ENCODE data around the gene PELI3. TPM values are rescaled to one million over a fixed set of nuclear protein-coding genes. Genes with fewer than 3 reads are reported as not detected.
A peak's percentile ranks its signal among the peaks of the same experiment; 100 is the strongest.
"Not testable (repeated sequence)": the region's sequence is repeated elsewhere in the genome, so short reads cannot be mapped to it uniquely, and the experiment has no call there.

The PELI3 gene, protein sequence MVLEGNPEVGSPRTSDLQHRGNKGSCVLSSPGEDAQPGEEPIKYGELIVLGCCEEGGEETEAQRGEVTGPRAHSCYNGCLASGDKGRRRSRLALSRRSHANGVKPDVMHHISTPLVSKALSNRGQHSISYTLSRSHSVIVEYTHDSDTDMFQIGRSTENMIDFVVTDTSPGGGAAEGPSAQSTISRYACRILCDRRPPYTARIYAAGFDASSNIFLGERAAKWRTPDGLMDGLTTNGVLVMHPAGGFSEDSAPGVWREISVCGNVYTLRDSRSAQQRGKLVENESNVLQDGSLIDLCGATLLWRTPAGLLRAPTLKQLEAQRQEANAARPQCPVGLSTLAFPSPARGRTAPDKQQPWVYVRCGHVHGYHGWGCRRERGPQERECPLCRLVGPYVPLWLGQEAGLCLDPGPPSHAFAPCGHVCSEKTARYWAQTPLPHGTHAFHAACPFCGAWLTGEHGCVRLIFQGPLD
- total RNA-seq = 10 to 100 TPM in 1 of 2 donors, 1 to 10 TPM in 1; 8.1 to 17.5 TPM

DNA sequence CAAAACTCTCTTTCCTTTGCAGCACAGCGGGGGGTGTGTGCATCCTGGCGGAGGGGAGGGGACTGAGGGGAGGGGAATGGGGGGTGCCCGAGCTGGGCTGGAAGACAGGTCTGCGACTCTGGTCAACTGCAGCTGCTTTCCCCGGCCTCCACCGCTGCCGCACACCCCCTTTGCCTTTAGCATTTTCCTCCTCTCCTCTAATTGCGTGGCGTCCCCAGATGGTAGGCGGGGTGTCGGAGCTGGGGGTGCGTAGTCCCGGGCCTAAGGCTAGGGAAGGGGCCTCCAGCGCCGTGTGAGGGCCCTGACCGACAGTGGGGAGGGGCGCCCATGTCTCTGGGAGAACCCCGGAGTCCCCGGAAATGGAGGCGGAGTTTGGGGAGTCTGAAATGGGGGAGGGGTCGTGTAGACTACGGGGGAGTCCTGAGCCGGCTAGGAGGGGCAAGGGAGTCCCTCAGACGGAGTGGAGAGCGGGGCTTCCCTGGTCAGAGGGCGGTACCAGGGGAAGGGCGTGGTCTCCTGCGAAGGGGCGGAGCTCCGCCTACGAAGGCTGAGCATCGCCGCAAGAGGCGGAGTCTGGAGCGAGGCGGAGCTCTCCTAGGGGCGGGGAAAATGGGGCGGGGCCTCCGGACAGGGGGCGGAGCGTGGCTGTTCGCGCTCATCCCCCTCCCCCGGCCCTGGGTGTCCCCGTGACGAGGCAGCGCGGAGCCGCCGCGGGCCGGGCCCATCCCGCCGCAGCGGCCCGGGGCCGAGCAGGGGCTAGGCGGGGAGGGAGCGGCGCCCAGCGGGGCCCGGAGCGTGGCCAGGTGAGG, at the start of gene PELI3:
TSS of gene PELI3 (plus strand) at position 681 of the 809 bp plus-strand sequence. CDS start 1,224 bp downstream, outside the sequence.
- ATAC-seq (replicated peaks) = peak; percentile 90
- peak within 1 kb of the TSS; percentile 86 for H3K4me3 Mint-ChIP-seq
- H3K9me3 Mint-ChIP-seq = no peaks in the 10 kb centered on the region
- H3K36me3 Mint-ChIP-seq (ENCODE audit: low read depth) = peaks cover 15% of the 10 kb centered on the region
- H3K4me1 Mint-ChIP-seq = peaks cover 10% of the 10 kb centered on the region
- no peaks in the 10 kb centered on the region for H3K27me3 Mint-ChIP-seq
- peak within 1 kb of the TSS; percentile 82 for H3K27ac Mint-ChIP-seq

DNA sequence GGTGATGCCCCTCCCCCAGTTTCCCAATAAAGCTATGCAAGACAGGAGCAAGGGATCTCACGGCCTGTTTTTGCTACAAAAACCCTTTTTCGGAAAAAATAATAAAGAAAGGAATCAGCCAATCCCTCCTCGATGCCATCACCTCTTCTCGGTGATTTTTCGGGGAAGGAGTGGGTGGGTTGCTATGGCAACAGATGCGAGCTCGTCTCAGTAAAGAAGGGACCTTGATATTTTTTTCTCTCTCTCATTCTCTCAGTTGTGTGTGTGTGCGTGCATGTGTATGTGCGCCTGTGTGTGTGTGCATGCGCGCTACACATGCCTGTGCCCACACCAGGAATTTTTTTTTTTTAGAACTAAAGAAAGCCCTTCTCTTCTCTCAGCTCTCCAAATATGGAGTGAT, 49.7 kb upstream of the PELI3 start:
- peaks cover 27% of the 10 kb centered on the region for H3K4me1 Mint-ChIP-seq
- peak overlapping the region; percentile 41 for H3K27ac Mint-ChIP-seq
- peak; percentile 9 for ATAC-seq (replicated peaks)
- no peaks in the 10 kb centered on the region for H3K36me3 Mint-ChIP-seq (ENCODE audit: low read depth)
- peaks cover 45% of the 10 kb centered on the region for H3K27me3 Mint-ChIP-seq
- no peaks in the 10 kb centered on the region for H3K9me3 Mint-ChIP-seq
- H3K4me3 Mint-ChIP-seq = peak overlapping the region; percentile 63

DNA sequence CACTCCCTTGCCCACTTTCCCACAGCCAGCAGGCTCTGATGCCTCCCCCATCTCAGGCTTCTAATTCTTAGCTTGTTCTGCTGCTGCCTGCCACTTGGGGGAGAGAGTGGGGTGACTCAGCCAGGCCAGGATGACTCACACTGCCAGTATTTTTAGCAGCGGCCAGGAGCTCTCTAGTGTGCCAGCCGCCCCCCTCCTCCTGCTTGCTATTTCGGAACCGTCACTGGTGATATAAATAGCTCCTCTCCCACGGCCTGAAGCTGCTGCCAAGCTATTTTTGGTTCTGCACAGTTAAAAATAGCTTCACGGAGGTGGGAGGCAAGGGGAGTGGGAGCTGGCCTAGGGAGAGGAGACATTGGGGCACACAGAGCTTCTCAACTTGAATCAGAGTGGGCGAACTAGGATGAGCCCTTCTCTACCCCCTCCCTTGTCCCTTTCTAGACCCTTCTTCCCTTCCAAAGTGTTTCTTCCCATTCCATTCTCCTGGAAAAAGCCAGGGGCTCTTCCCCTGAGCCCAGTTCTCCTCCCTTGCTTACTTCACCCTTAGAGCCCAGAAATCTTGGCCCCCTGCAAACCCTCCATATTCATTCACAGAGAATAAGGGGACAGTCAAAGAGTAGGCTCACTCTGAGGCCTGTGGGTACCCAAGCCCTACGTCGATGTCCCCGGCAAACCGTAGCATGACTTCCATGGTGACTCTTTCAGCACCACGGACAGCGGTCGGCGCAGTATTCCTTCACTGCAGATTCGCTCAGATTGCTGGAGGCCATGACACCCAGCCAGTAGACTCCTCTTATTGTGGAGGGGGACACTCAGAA, 48.3 kb upstream of the PELI3 start:
- ATAC-seq (replicated peaks) = peak; percentile 94
- peak overlapping the region; percentile 63 for H3K4me3 Mint-ChIP-seq

DNA sequence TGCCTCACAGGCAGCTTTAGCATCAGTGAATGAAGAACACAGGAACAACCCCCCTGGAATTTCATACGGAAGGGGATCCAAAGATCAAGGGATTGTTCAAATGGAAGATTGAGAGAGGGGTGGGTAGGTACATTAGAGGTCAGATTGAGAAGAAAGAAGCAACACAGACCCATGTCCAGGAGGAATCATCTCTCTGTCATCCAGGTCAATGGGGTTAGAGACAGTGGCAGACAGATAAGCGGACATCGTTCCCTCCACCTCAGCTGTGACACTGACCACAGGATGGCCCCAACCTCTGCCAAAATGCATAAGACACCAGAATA, 47.8 kb upstream of the PELI3 start:
- Mint-ChIP-seq H3K4me3 (peak overlapping the region; percentile 63), H3K27ac (no peak overlapping the region), H3K9me3 (no peaks in the 10 kb centered on the region), H3K36me3 (ENCODE audit: low read depth) (no peaks in the 10 kb centered on the region), H3K27me3 (peaks cover 41% of the 10 kb centered on the region), H3K4me1 (peaks cover 27% of the 10 kb centered on the region)
- no peak for ATAC-seq (replicated peaks)

More for the DNA sequence above, 48.3 kb upstream of the PELI3 start:
- Mint-ChIP-seq H3K9me3 (no peaks in the 10 kb centered on the region), H3K27me3 (peaks cover 41% of the 10 kb centered on the region), H3K27ac (no peak overlapping the region), H3K4me1 (peaks cover 27% of the 10 kb centered on the region), H3K36me3 (ENCODE audit: low read depth) (no peaks in the 10 kb centered on the region)

DNA sequence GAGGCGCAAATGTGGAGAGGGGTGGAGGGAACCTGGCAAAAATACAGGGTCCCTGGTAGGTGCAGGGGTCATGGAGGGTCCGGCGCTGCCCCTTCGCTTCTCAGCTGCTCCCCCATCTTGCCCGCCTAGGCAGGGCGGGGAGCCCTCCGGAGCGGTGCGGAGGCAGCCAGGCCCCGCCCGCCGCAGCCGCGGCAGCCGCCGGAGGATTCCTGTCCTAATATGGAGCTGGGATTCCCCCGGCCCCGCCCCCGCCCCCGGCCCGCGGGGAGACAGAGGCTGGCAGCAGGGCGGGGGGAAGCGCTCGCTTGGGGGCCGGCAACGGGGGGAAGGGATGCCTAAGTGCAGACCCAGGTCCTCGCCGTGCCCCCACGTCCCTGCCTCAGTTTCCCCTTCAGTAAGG, 46.9 kb upstream of the PELI3 start:
- Mint-ChIP-seq H3K4me1 (peaks cover 33% of the 10 kb centered on the region), H3K27ac (no peak overlapping the region), H3K4me3 (no peak overlapping the region), H3K36me3 (ENCODE audit: low read depth) (no peaks in the 10 kb centered on the region), H3K9me3 (no peaks in the 10 kb centered on the region), H3K27me3 (peaks cover 33% of the 10 kb centered on the region)
- no peak for ATAC-seq (replicated peaks)

DNA sequence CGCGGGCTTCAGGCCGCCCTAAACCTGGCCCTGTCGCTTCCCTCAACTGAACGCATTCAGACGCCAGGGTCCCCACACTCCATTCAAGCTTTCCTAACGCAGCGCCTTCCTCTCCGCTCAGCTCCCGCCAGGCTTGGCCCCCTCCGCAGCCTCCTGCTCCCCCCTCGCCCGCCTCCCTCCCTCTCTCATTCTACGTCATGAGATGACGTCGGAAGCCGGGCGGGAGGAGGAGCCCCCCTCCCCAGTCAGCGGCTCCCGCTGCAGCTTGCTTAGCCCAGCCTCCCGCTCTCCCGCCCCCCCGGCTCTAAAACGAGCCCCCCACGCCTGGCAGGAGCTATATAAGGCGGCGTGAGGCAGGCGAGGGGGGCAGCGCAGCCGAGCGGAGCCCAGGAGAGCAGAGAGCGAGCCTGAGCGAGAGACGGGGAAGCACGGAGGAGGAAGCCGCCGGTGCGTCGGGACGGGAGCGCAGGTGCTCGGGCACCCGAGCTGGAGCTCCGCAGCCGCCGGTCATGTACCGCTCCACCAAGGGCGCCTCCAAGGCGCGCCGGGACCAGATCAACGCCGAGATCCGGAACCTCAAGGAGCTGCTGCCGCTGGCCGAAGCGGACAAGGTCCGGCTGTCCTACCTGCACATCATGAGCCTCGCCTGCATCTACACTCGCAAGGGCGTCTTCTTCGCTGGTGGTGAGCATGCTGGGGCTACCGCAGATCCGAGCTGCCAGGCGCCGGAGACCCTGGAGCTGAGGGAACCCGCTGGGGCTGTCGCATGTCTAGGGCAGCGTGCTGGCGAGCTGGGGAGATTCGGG, 45.8 kb upstream of the PELI3 start, which contains the start of gene NPAS4:
TSS of gene NPAS4 (plus strand) at position 365 of the 806 bp plus-strand sequence. CDS start at position 510, 145 bp downstream.
- peaks cover 30% of the 10 kb centered on the region for H3K27me3 Mint-ChIP-seq
- H3K4me1 Mint-ChIP-seq = peaks cover 33% of the 10 kb centered on the region
- no peak within 1 kb of the TSS for H3K4me3 Mint-ChIP-seq
- H3K27ac Mint-ChIP-seq = no peak within 1 kb of the TSS
- H3K36me3 Mint-ChIP-seq (ENCODE audit: low read depth) = no peaks in the 10 kb centered on the region
- no peaks in the 10 kb centered on the region for H3K9me3 Mint-ChIP-seq
- no peak for ATAC-seq (replicated peaks)

DNA sequence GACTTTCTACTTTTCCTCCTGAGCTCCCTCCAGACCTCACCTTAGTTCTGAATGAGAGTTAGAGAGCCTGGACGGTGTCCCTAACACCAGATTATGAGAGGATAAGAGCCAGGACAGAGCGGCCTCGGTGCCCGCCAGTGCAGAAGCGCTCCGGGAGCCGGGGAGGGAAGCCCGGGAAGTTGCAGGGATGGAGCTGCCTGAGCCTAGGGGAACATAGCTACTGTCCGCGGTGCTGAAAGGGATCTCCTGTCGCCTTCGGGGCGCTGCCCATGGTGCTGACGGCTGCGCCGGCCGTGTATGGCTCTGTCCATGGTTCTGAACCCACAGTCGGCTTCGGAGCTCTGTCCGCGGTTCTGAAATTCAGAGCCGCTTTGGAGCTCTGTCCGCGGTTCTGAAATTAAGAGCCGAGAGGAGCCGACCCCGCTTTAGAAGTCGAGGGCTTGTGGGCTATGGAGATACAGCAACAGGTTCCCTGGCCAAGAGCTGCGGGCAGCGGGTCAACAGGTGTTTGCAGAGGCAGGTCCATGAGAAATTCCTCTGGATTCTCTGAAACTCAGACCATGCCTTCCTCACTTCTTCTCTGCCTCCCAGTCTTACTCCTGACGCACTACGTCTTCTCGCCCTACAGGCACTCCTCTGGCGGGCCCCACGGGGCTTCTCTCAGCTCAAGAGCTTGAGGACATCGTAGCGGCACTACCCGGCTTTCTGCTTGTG, 45.1 kb upstream of the PELI3 start:
- Mint-ChIP-seq H3K36me3 (ENCODE audit: low read depth) (no peaks in the 10 kb centered on the region), H3K9me3 (no peaks in the 10 kb centered on the region), H3K27me3 (peaks cover 22% of the 10 kb centered on the region), H3K27ac (no peak overlapping the region), H3K4me3 (no peak overlapping the region), H3K4me1 (peaks cover 29% of the 10 kb centered on the region)
- peak; percentile 26 for ATAC-seq (replicated peaks)

DNA sequence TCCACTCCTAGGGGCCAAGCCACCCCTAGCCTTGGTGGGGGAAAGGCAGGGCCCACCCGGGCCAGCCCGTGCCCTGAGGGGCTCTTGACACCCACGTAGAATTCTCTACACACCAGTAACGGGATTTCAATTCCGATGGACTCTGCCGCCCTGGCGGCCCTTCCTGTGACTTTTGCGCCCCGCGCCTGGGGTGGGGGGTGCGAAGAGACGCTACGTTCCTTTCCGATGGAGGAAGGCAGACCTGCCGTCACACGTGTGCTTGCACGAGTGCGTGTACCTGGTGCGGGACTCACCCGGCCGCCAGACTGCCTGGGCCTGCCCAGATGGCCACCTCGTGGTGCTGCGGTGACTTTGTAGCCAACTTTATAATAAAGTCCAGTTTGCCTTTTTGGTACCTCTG, 40.4 kb upstream of the PELI3 start:
- ATAC-seq (replicated peaks) = no peak
- Mint-ChIP-seq H3K4me3 (no peak overlapping the region), H3K27me3 (peaks cover 3% of the 10 kb centered on the region), H3K9me3 (no peaks in the 10 kb centered on the region), H3K4me1 (peaks cover 6% of the 10 kb centered on the region), H3K27ac (no peak overlapping the region), H3K36me3 (ENCODE audit: low read depth) (peaks cover 9% of the 10 kb centered on the region)

DNA sequence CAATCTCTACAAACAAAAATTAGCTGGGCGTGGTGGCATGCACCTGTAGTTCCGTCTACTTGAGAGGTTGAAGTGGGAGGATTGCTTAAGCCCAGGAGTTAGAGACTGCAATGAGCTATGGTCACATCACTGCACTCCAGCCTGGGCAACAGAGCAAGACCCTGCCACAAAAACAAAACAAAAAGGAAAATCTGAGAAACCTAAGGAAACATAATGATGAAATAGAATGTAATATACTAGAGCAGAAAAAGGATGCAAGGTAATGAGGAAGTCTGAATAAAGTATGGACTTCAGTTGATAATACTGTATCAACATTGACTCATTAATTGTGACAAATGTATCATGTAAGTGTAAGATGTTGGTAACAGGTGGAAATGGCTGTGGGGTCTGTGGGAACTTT, 37.8 kb upstream of the PELI3 start:
- no peak for ATAC-seq (replicated peaks)

DNA sequence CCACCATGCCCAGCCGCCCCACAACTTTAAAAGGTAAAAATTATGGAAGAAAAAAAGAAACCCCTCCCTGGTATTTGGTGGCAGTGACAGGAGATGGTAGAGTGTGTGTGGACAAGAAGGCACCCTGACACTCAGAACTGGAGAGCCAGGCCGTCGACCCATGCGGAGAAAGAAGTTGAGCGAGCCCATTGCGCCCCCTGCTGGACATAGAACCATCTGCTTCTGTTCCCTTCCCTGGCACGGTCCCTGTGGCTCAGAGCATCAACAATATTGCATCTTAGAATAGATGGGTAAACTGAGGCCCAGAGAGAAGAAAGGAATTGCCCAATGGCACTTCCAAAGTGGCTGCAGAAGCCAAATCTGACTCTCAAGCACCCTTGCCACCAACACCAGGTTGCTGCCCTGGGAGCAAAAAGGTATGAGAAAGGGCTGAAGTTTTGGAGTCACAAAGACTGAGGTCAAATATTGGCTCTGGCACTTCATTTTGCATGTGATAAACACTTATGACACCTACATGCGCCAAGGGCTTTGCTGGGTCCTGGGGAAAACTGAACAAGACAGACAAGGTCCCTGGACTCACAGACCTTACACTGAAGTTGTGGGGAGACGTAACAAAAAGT, 36.6 kb upstream of the PELI3 start:
- Mint-ChIP-seq H3K36me3 (ENCODE audit: low read depth) (peaks cover 39% of the 10 kb centered on the region), H3K4me1 (no peaks in the 10 kb centered on the region), H3K4me3 (no peak overlapping the region), H3K27me3 (peaks cover 3% of the 10 kb centered on the region), H3K9me3 (no peaks in the 10 kb centered on the region), H3K27ac (no peak overlapping the region)
- ATAC-seq (replicated peaks) = peak; percentile 90

More for the DNA sequence above, 37.8 kb upstream of the PELI3 start:
- Mint-ChIP-seq H3K27me3 (peaks cover 3% of the 10 kb centered on the region), H3K27ac (no peak overlapping the region), H3K4me3 (no peak overlapping the region), H3K9me3 (no peaks in the 10 kb centered on the region), H3K36me3 (ENCODE audit: low read depth) (peaks cover 28% of the 10 kb centered on the region), H3K4me1 (peaks cover 6% of the 10 kb centered on the region)

DNA sequence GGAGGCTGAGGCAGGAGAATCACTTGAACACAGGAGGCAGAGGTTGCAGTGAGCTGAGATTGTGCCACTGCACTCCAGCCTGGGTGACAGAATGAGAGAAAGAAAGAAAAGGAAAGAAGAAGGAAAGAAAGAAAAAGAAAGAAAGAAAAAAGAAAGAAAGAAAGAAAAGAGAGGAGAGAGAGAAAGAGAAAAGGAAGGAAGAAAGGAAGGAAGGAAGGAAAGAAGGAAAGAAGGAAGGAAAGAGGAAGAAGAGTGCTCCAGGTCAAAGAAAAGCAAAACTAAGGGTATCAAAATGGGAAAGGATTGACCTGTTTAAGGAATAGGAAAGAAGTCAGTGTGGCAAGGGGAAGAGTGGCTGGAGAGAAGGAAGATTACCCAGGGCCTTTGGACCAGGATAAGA, 35.4 kb upstream of the PELI3 start:
- ATAC-seq (replicated peaks); H3K27me3 Mint-ChIP-seq; H3K27ac Mint-ChIP-seq; H3K4me3 Mint-ChIP-seq; H3K4me1 Mint-ChIP-seq; H3K9me3 Mint-ChIP-seq: not testable (repeated sequence)
- H3K36me3 Mint-ChIP-seq (ENCODE audit: low read depth) = peaks cover 51% of the 10 kb centered on the region

DNA sequence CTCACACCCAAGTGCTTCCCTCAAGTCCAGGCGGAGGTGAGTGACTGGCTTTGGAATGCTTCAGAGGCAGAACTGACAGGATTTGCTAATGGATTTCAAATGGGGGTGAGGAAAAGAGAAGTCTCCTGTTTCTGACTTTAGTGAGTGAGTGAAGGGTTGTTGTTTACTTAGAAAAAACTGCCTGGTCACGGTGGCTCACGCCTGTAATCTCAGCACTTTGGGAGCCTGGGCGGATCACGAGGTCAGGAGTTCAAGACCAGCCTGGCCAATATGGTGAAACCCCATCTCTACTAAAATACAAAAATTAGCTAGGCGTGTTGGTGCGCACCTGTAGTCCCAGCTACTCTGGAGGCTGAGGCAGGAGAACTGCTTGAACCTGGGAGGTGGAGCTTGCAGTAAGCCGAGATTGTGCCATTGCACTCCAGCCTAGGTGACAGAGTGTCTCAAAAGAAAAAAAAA, 34.8 kb upstream of the PELI3 start:
- not testable (repeated sequence) for ATAC-seq (replicated peaks); H3K27me3 Mint-ChIP-seq; H3K27ac Mint-ChIP-seq; H3K4me3 Mint-ChIP-seq; H3K9me3 Mint-ChIP-seq; H3K4me1 Mint-ChIP-seq
- peaks cover 58% of the 10 kb centered on the region for H3K36me3 Mint-ChIP-seq (ENCODE audit: low read depth)

DNA sequence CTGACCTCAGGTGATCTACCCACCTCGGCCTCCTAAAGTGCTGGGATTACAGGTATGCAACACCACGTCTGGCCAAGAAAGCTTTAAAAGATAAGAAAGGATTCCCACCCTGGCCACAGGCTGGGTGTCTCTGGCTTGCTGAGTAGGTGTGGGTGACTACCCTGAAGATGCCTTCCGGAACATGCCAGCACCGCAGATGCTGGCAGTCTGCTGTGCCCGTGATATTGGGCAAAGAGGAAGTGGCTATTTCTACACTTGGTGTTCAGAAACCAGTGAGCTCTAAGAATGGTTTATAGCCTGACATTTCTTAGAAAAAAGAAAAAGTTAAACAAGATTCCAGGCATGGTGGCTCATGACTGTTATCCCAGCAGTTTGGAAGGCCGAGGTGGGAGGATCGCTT, 34.1 kb upstream of the PELI3 start:
- H3K36me3 Mint-ChIP-seq (ENCODE audit: low read depth) = peaks cover 64% of the 10 kb centered on the region

More for the DNA sequence above, 34.1 kb upstream of the PELI3 start:
- H3K9me3 Mint-ChIP-seq = no peaks in the 10 kb centered on the region
- H3K4me3 Mint-ChIP-seq = no peak overlapping the region
- no peak for ATAC-seq (replicated peaks)
- H3K27ac Mint-ChIP-seq = no peak overlapping the region
- H3K27me3 Mint-ChIP-seq = peaks cover 3% of the 10 kb centered on the region
- H3K4me1 Mint-ChIP-seq = no peaks in the 10 kb centered on the region
